Panc1 (cell line): ENCODE measurements around the gene LACC1. TPM values are rescaled to one million over a fixed set of nuclear protein-coding genes. Genes with fewer than 3 reads are reported as not detected.

ENCODE experiments used
- ATAC-seq: fragments of 200-7000 bp; cut with Tn5 transposase; 2 replicates; pipeline ENCODE4 v1.9.1; 2020; ENCODE audit warnings: mild to moderate bottlenecking, moderate library complexity
- BruUV-seq: library from RNA; stranded (reverse); fragments of 400-500 nt; replicated peaks from 2 replicates; lab custom pipeline; 2021; lab: Mats Ljungman, UMichigan
- CTCF ChIA-PET: fragments of 300-600 bp; sonication (Branson Sonifier 250); formaldehyde crosslinking; loops from one replicate; lab custom pipeline; 2022; ENCODE audit warnings: antibody characterized with exemption; lab: Charles Lee
- POLR2A ChIA-PET: fragments of 300-600 bp; sonication (Branson Sonifier 250); formaldehyde crosslinking; loops from one replicate; lab custom pipeline; 2022; ENCODE audit warnings: antibody characterized with exemption; lab: Charles Lee
- DNase-seq: peaks from one replicate; pipeline ENCODE4 v3.0.0-alpha.2; 2010; ENCODE audit warnings: low read depth, low spot score
- H3K27ac ChIP-seq: 2 replicates; pipeline ENCODE4 v1.5.1; 2011; ENCODE audit warnings: mild to moderate bottlenecking, low read length, inconsistent platforms
- H3K27me3 ChIP-seq: fragments of 200-500 bp; sonication (Bioruptor generic); 2 replicates; pipeline ENCODE4 v1.6.0; 2014; ENCODE audit warnings: low read length, inconsistent platforms; ENCODE audit not compliant: control insufficient read depth, insufficient read depth
- H3K36me3 ChIP-seq: fragments of 200-500 bp; sonication (Bioruptor generic); 2 replicates; pipeline ENCODE4 v1.5.1; 2014; ENCODE audit warnings: inconsistent platforms, mild to moderate bottlenecking, low read length, moderate library complexity; ENCODE audit not compliant: control insufficient read depth, insufficient read depth
- H3K4me1 ChIP-seq: 2 replicates; pipeline ENCODE4 v1.5.1; 2011; ENCODE audit warnings: inconsistent platforms, mild to moderate bottlenecking, low read length, moderate library complexity; ENCODE audit not compliant: control insufficient read depth, insufficient read depth
- H3K4me3 ChIP-seq, 2 experiments: 2 replicates each; pipeline ENCODE4 v1.5.1; 2011 to 2012; ENCODE audit warnings: low read depth in 2 of 2, low read length in 2 of 2, mild to moderate bottlenecking in 2 of 2, inconsistent platforms in 1 of 2, moderate library complexity in 1 of 2
- H3K9me3 ChIP-seq: fragments of 200-500 bp; sonication (Bioruptor generic); 2 replicates; pipeline ENCODE4 v1.5.1; 2014; ENCODE audit warnings: low read depth, mild to moderate bottlenecking, inconsistent platforms, low read length, moderate library complexity; ENCODE audit not compliant: control insufficient read depth, insufficient read depth
- CTCF ChIP-seq: fragments of 450-650 bp; IDR thresholded peaks from 2 replicates; pipeline ENCODE4 v1.5.1; 2017; ENCODE audit warnings: mild to moderate bottlenecking
- POLR2AphosphoS5 ChIP-seq: IDR thresholded peaks from 2 replicates; pipeline ENCODE4 v1.6.1; 2012; ENCODE audit warnings: mild to moderate bottlenecking, low read depth, low read length, moderate library complexity
- REST ChIP-seq, 2 experiments: IDR thresholded peaks; 2 replicates each; pipeline ENCODE4 v1.6.1; 2011 to 2012; ENCODE audit warnings: low read depth in 2 of 2, control low read depth in 1 of 2, low read length in 1 of 2, mild to moderate bottlenecking in 1 of 2, moderate library complexity in 1 of 2; ENCODE audit not compliant: insufficient read depth in 1 of 2
- SIN3A ChIP-seq: IDR thresholded peaks from 2 replicates; pipeline ENCODE4 v1.6.1; 2012; ENCODE audit warnings: low read depth, mild to moderate bottlenecking, low read length, moderate library complexity, borderline replicate concordance; ENCODE audit not compliant: insufficient read depth
- TCF7L2 ChIP-seq: IDR thresholded peaks from 2 replicates; pipeline ENCODE4 v1.6.1; 2011; ENCODE audit warnings: mild to moderate bottlenecking, low read depth, low read length, inconsistent platforms
- in situ Hi-C: cut with HindIII; loops from 2 replicates; pipeline ENCODE4 v1.10.0; 2016; ENCODE audit warnings: low sequenced_read_pairs, low pct_unique_long_range_greater_than_20kb
- intact Hi-C: fragments of 100-400 bp; cut with micrococcal nuclease; formaldehyde crosslinking; loops from one replicate; pipeline ENCODE4 v1.10.0; 2022; ENCODE audit not compliant: unreplicated experiment
- total RNA-seq: library from RNA; stranded (reverse); gene quantifications from one replicate; pipeline ENCODE4 v1.2.1, GENCODE V29; 2021; ENCODE audit not compliant: unreplicated experiment

The LACC1 gene
- total RNA-seq, 1 experiment from 2014 or later = 2.1 TPM

DNA sequence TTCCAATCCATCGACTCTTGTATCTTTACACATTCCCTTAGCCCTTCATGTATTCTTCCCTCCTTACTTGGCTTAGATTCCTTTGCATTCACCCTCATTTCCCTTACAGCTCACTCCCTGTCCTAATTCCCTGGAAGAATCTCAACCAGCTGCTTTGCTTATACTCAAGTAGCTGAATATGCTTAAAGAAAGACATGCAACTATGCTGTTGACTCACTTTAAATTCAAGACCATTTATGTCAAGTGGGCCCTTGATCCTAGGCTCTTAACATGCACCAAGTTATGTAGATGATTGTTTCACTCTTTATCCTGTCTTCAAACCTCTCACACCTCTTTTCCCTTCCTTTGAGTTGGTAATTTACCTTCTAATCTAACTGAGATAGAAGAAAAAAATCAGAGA lies 7.5 kb upstream of the LACC1 start:
- DNase-seq = no peak
- H3K4me3 ChIP-seq = no peak overlapping the region
- no peaks in the 10 kb centered on the region for H3K9me3 ChIP-seq
- intact Hi-C loops = no loop called here
- no peaks in the 10 kb centered on the region; the same call in 1 of the 2 replicates for H3K36me3 ChIP-seq
- TF ChIP-seq CTCF (no peak), SIN3A (no peak), REST (IDR thresholded peaks at IDR 0.05; ENCODE audit: insufficient read depth in 1 of 2, low read depth in 2 of 2, low read length in 1 of 2) (no peak), TCF7L2 (no peak), POLR2AphosphoS5 (no peak)
- no TSS peak for BruUV-seq
- ChIA-PET POLR2A (no interaction called here), CTCF (interaction anchor here (0.6 kb wide), 1 partner anchor 40 kb away, joined by 5 read pairs; no protein-coding TSS in a partner anchor)
- no peaks in the 10 kb centered on the region for H3K27me3 ChIP-seq
- in situ Hi-C loops = no loop called here
- no peaks in the 10 kb centered on the region for H3K4me1 ChIP-seq
- no peak for ATAC-seq
- no peak overlapping the region for H3K27ac ChIP-seq

DNA sequence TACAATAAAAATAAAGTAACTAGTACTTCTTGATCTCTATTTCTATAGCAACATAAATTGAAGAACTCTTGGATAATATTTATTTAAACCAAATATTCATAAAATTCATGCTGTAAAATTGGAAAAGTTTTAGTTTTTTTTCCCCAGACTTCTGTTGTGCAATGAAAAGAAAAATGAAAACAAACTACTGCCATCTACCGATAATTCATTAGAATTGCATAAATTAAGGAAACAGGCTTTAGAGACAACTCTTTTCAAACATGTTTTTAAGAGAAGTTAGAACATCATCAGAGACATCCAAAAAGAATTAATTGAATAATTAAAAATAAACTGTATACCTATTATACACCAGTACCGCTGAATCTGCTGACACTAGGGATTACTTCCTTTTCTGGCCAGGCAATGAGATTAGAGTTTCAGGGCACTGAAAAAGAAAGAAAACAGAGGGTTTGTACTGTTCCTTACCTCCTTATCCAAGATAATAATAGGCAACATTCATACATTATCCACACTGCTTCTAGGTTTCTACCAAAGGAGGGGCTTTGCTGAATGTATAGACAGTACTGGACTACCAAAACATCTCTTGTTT lies 5.1 kb upstream of the LACC1 start:
- no TSS peak for BruUV-seq
- ATAC-seq (no peak), DNase-seq (no peak)
- H3K27me3 ChIP-seq = no peaks in the 10 kb centered on the region
- CTCF ChIA-PET = no interaction called here
- no peaks in the 10 kb centered on the region; the same call in 1 of the 2 replicates for H3K4me1 ChIP-seq
- H3K36me3 ChIP-seq = no peaks in the 10 kb centered on the region; the same call in 1 of the 2 replicates
- intact Hi-C loops (no loop called here), in situ Hi-C loops (no loop called here)
- H3K4me3 ChIP-seq = no peak overlapping the region
- TF ChIP-seq CTCF (peak; percentile 38; the same call in 1 of the 2 replicates), TCF7L2 (no peak)
- H3K27ac ChIP-seq = no peak overlapping the region
- H3K9me3 ChIP-seq = no peaks in the 10 kb centered on the region
- POLR2A ChIA-PET = no interaction called here
